NB4 (cell line): ENCODE measurements around the gene TMEM178B.

ENCODE experiments used
- CTCF ChIP-seq: IDR thresholded peaks from one replicate; pipeline ENCODE4 v1.5.1; 2012; ENCODE audit warnings: low read depth, low read length
- MAX ChIP-seq: IDR thresholded peaks from 2 replicates; pipeline ENCODE4 v1.6.1; 2011; ENCODE audit warnings: low read depth, low read length
- MYC ChIP-seq: IDR thresholded peaks from 2 replicates; pipeline ENCODE4 v1.6.1; 2011; ENCODE audit warnings: low read depth, low read length
- POLR2A ChIP-seq: IDR thresholded peaks from 2 replicates; pipeline ENCODE4 v1.6.1; 2011; ENCODE audit warnings: mild to moderate bottlenecking; ENCODE audit not compliant: insufficient read length; ENCODE audit errors: extremely low read depth

GRCh38 chr7:141442781-141443180 lies 368.9 kb downstream of the TMEM178B start:
- TF ChIP-seq CTCF (no peak), MAX (no peak), POLR2A (no peak), MYC (no peak)
